Sigmoid colon (tissue), 4 donors: ENCODE data around the gene PDE2A.
"Not testable (repeated sequence)": the region's sequence is repeated elsewhere in the genome, so short reads cannot be mapped to it uniquely, and the experiment has no call there.

Experiments used
- EP300 ChIP-seq, 4 donors: sonication (generic); formaldehyde crosslinking; IDR thresholded peaks; one replicate each; pipeline ENCODE4 v1.6.1; 2017; ENCODE audit warnings: antibody characterized with exemption in 4 of 4
- POLR2A ChIP-seq, 2 donors: fragments of 450-650 bp; IDR thresholded peaks; one replicate each; pipeline ENCODE4 v1.6.1; 2016; ENCODE audit warnings: antibody characterized with exemption in 2 of 2, mild to moderate bottlenecking in 2 of 2, moderate library complexity in 2 of 2

DNA sequence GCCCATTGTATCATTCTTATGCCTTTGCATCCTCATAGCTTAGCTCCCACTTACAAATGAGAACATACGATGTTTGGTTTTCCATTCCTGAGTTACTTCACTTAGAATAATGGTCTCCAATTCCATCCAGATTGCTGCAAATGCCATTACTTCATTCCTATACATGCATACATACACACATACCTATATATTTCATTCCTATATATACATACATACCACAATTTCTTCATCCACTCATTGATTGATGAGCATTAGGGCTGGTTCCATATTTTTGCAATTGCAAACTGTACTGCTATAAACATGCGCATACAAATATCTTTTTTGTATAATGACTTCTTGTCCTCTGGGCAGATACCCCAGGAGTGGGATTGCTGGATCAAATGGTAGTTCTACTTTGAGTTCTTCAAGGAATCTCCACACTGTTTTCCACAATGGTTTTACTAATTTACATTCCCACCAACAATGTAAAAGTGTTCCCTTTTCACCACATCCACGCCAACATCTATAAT lies 119.2 kb downstream of the PDE2A start:
- TF ChIP-seq POLR2A, EP300 (IDR thresholded peaks at IDR 0.05): not testable (repeated sequence)
